GM12865 (cell line): ENCODE results near the gene GCSH.
A peak's percentile ranks its signal among the peaks of the same experiment; 100 is the strongest.

Experiments
- DNase-seq: peaks from one replicate; pipeline ENCODE4 v3.0.0; 2010; ENCODE audit warnings: low read depth
- H3K4me3 ChIP-seq: 2 replicates; pipeline ENCODE4 v1.5.1; 2011; ENCODE audit warnings: mild to moderate bottlenecking, low read depth, low read length, control low read depth
- CTCF ChIP-seq: IDR thresholded peaks from 2 replicates; pipeline ENCODE4 v1.5.1; 2011; ENCODE audit warnings: low read length, control low read depth, low read depth, inconsistent platforms; ENCODE audit not compliant: insufficient read depth; ENCODE audit errors: missing control alignments

GCSH gene

DNA sequence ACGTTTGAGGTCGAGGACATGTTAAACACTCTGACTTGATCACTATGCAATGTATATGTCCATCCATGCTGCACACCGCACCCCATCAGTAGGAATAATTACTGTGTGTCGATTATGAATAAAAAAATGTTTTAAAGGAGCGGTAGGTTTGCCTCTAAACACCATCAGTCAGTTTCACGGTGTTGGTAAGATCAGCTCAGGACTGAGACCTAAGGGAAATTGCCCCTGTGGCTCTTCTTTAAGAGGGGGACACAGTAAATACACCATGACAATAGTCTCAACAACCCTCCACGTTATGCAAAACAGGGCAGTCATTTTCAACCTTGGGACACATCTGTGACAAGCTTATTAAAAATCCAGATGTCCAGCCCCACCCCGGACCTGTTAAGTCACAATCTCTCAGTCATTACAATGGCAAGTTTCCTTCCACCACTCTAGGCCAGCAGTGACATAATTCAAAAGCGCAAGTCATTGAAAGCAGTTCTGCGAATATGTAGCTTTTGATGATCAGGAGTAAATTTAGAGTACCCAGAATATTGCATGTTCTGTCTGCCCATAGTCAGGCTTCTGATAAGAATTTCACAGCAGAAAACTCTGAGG is 59.3 kb downstream of the GCSH start:
- H3K4me3 ChIP-seq, result peak overlapping the region; percentile 82
- DNase-seq, result peak; percentile 42
- TF ChIP-seq CTCF, result no peak

- DNase-seq, result peak; percentile 61
- TF ChIP-seq CTCF, result no peak
- peak overlapping the region; percentile 82 for H3K4me3 ChIP-seq
Measured at GRCh38 chr16:81035975-81036750, 60.0 kb downstream of the GCSH start.

DNA sequence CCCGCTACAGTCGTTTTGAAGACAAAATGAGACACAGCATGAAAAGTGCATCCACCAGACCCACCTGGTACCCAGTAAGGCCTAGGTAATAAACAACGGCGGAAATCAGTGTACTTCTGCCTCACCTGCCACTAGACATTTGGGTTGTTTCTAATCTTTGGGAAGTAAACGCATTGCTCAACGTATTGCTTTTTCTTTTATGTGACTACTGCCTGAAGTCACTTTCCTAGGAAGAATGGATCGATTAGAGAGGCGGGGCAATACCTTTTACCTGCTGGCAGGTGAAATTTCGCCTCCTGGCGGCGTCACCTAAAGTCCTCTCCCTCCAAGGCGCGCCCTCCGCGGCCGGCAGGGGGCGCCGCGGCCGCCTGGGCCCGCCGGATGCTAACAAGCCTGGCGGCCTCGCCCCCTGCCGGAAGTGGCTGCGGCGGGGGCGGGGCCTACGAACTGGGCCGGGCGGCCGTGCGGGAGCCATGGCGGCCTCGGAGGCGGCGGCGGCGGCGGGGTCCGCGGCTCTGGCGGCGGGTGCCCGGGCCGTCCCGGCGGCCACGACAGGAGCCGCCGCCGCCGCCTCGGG is 60.7 kb downstream of the GCSH start, which contains the start of gene ATMIN:
TSS of gene ATMIN (plus strand) at position 445 of the 577 bp plus-strand sequence. CDS start at position 474, 29 bp downstream.
- TF ChIP-seq CTCF, result peak; percentile 92
- peak; percentile 93 for DNase-seq

More for the DNA sequence above, 60.7 kb downstream of the GCSH start, which contains the start of gene ATMIN:
- peak within 1 kb of the TSS; percentile 82 for H3K4me3 ChIP-seq
